Measurements from ENCODE around the gene NOTCH1.
A peak's percentile ranks its signal among the peaks of the same experiment; 100 is the strongest.

The NOTCH1 gene

GRCh38 chr9:136527721-136528710, 17.8 kb downstream of the NOTCH1 start:
- Histone ChIP-seq H3K27me3 (replicated peaks in 2 of 5; ENCODE audit: control insufficient read depth in 4 of 5, insufficient read depth in 5 of 5, low read length in 4 of 5) (no peaks in the 10 kb centered on the region), H3K36me3 (ENCODE audit: control insufficient read depth in 4 of 4, insufficient read depth in 4 of 4, low read length in 3 of 4) (peaks cover 0 to 46% (median 18%) of the 10 kb centered on the region in 4 experiments), H3K4me3 (ENCODE audit: control insufficient read depth in 1 of 7, extremely low read depth in 1 of 7, insufficient read depth in 4 of 7, low read depth in 2 of 7, low read length in 6 of 7) (peak overlapping the region in 1 of 7 experiments; percentile 64), H3K9me3 (ENCODE audit: control extremely low read depth in 1 of 5, control insufficient read depth in 4 of 5, insufficient read depth in 2 of 5, low read depth in 1 of 5, low read length in 4 of 5) (no peaks in the 10 kb centered on the region), H3K27ac (ENCODE audit: insufficient read depth in 1 of 2, low read depth in 1 of 2, low read length in 2 of 2, poor library complexity in 1 of 2, severe bottlenecking in 2 of 2) (peak overlapping the region in 1 of 2 experiments; percentile 60), H3K4me1 (ENCODE audit: control extremely low read depth in 1 of 4, control insufficient read depth in 4 of 4, insufficient read depth in 4 of 4, low read length in 3 of 4) (peaks cover 2 to 70% (median 57%) of the 10 kb centered on the region in 4 experiments)
- CTCF ChIA-PET = interaction anchor here (0.8 to 9.1 kb wide), 8 partner anchors 7 to 116 kb away, joined by 3 to 93 read pairs (median 10); no protein-coding TSS in a partner anchor
- DNase-seq = peak in 2 of 3 donors; percentile 51 to 65
- POLR2A ChIA-PET = interaction anchor here (2.7 to 6.1 kb wide), 2 partner anchors 12 to 100 kb away, joined by 12 to 58 read pairs; no protein-coding TSS in a partner anchor
- 87% methylated on average over 16 of the region's 34 CpGs for WGBS (ENCODE audit: insufficient coverage)

GRCh38 chr9:136527131-136527530, 18.7 kb downstream of the NOTCH1 start:
- Histone ChIP-seq H3K9me3 (ENCODE audit: control extremely low read depth in 1 of 5, control insufficient read depth in 4 of 5, insufficient read depth in 2 of 5, low read depth in 1 of 5, low read length in 4 of 5) (no peaks in the 10 kb centered on the region), H3K4me3 (ENCODE audit: control insufficient read depth in 1 of 7, extremely low read depth in 1 of 7, insufficient read depth in 4 of 7, low read depth in 2 of 7, low read length in 6 of 7) (no peak overlapping the region), H3K4me1 (ENCODE audit: control extremely low read depth in 1 of 4, control insufficient read depth in 4 of 4, insufficient read depth in 4 of 4, low read length in 3 of 4) (peaks cover 2 to 70% (median 49%) of the 10 kb centered on the region in 4 experiments), H3K27me3 (replicated peaks in 2 of 5; ENCODE audit: control insufficient read depth in 4 of 5, insufficient read depth in 5 of 5, low read length in 4 of 5) (no peaks in the 10 kb centered on the region), H3K27ac (ENCODE audit: insufficient read depth in 1 of 2, low read depth in 1 of 2, low read length in 2 of 2, poor library complexity in 1 of 2, severe bottlenecking in 2 of 2) (no peak overlapping the region), H3K36me3 (ENCODE audit: control insufficient read depth in 4 of 4, insufficient read depth in 4 of 4, low read length in 3 of 4) (peaks cover 0 to 55% (median 24%) of the 10 kb centered on the region in 4 experiments)
- ChIA-PET CTCF (interaction anchor here (1.2 to 9.1 kb wide), 3 partner anchors 40 to 105 kb away, joined by 3 to 93 read pairs (median 56); no protein-coding TSS in a partner anchor), POLR2A (interaction anchor here (6.1 kb wide), 1 partner anchor 13 kb away, joined by 58 read pairs; no protein-coding TSS in a partner anchor)
- 94% methylated on average over 18 of the region's 20 CpGs for WGBS (ENCODE audit: insufficient coverage)
- no peak for DNase-seq

GRCh38 chr9:136526625-136527066, 19.2 kb downstream of the NOTCH1 start:
- Histone ChIP-seq H3K36me3 (ENCODE audit: control insufficient read depth in 4 of 4, insufficient read depth in 4 of 4, low read length in 3 of 4) (peaks cover 0 to 57% (median 25%) of the 10 kb centered on the region in 4 experiments), H3K4me3 (ENCODE audit: control insufficient read depth in 1 of 7, extremely low read depth in 1 of 7, insufficient read depth in 4 of 7, low read depth in 2 of 7, low read length in 6 of 7) (no peak overlapping the region), H3K9me3 (ENCODE audit: control extremely low read depth in 1 of 5, control insufficient read depth in 4 of 5, insufficient read depth in 2 of 5, low read depth in 1 of 5, low read length in 4 of 5) (no peaks in the 10 kb centered on the region), H3K27me3 (replicated peaks in 2 of 5; ENCODE audit: control insufficient read depth in 4 of 5, insufficient read depth in 5 of 5, low read length in 4 of 5) (no peaks in the 10 kb centered on the region), H3K27ac (ENCODE audit: insufficient read depth in 1 of 2, low read depth in 1 of 2, low read length in 2 of 2, poor library complexity in 1 of 2, severe bottlenecking in 2 of 2) (no peak overlapping the region), H3K4me1 (ENCODE audit: control extremely low read depth in 1 of 4, control insufficient read depth in 4 of 4, insufficient read depth in 4 of 4, low read length in 3 of 4) (peaks cover 2 to 68% (median 45%) of the 10 kb centered on the region in 4 experiments)
- POLR2A ChIA-PET = interaction anchor here (6.1 kb wide), 1 partner anchor 13 kb away, joined by 58 read pairs; no protein-coding TSS in a partner anchor
- CTCF ChIA-PET = interaction anchor here (1.2 to 9.1 kb wide), 2 partner anchors 40 to 105 kb away, joined by 3 to 93 read pairs; no protein-coding TSS in a partner anchor
- 94% methylated on average over 24 of the region's 30 CpGs for WGBS (ENCODE audit: insufficient coverage)
- no peak for DNase-seq

- WGBS (ENCODE audit: insufficient coverage) = 93% methylated on average over 27 of the region's 30 CpGs
- no peak for DNase-seq
- peaks cover 0 to 68% (median 39%) of the 10 kb centered on the region in 4 experiments for H3K4me1 ChIP-seq (ENCODE audit: control extremely low read depth in 1 of 4, control insufficient read depth in 4 of 4, insufficient read depth in 4 of 4, low read length in 3 of 4)
- ChIA-PET CTCF (interaction anchor here (9.1 kb wide), 1 partner anchor 39 kb away, joined by 93 read pairs; no protein-coding TSS in a partner anchor), POLR2A (interaction anchor here (0.7 to 6.1 kb wide), 2 partner anchors 14 to 43 kb away, joined by 3 to 58 read pairs; no protein-coding TSS in a partner anchor)
- H3K4me3 ChIP-seq (ENCODE audit: control insufficient read depth in 1 of 7, extremely low read depth in 1 of 7, insufficient read depth in 4 of 7, low read depth in 2 of 7, low read length in 6 of 7) = no peak overlapping the region
- no peaks in the 10 kb centered on the region for H3K27me3 ChIP-seq (replicated peaks in 2 of 5; ENCODE audit: control insufficient read depth in 4 of 5, insufficient read depth in 5 of 5, low read length in 4 of 5)
- peaks cover 0 to 57% (median 29%) of the 10 kb centered on the region in 4 experiments for H3K36me3 ChIP-seq (ENCODE audit: control insufficient read depth in 4 of 4, insufficient read depth in 4 of 4, low read length in 3 of 4)
- no peak overlapping the region for H3K27ac ChIP-seq (ENCODE audit: insufficient read depth in 1 of 2, low read depth in 1 of 2, low read length in 2 of 2, poor library complexity in 1 of 2, severe bottlenecking in 2 of 2)
- H3K9me3 ChIP-seq (ENCODE audit: control extremely low read depth in 1 of 5, control insufficient read depth in 4 of 5, insufficient read depth in 2 of 5, low read depth in 1 of 5, low read length in 4 of 5) = no peaks in the 10 kb centered on the region
Observed at GRCh38 chr9:136525841-136526499, 19.9 kb downstream of the NOTCH1 start.

GRCh38 chr9:136525207-136525606, 20.6 kb downstream of the NOTCH1 start:
- no peak overlapping the region for H3K4me3 ChIP-seq (ENCODE audit: control insufficient read depth in 1 of 7, extremely low read depth in 1 of 7, insufficient read depth in 4 of 7, low read depth in 2 of 7, low read length in 6 of 7)
- CTCF ChIA-PET = no interaction called here
- 97% methylated on average over 17 of the region's 21 CpGs for WGBS (ENCODE audit: insufficient coverage)

GRCh38 chr9:136522314-136523237, 23.3 kb downstream of the NOTCH1 start:
- H3K4me1 ChIP-seq (ENCODE audit: control extremely low read depth in 1 of 4, control insufficient read depth in 4 of 4, insufficient read depth in 4 of 4, low read length in 3 of 4) = peaks cover 0 to 37% (median 8%) of the 10 kb centered on the region in 4 experiments
- H3K36me3 ChIP-seq (ENCODE audit: control insufficient read depth in 4 of 4, insufficient read depth in 4 of 4, low read length in 3 of 4) = peaks cover 5 to 90% (median 54%) of the 10 kb centered on the region in 4 experiments
- no peak overlapping the region for H3K4me3 ChIP-seq (ENCODE audit: control insufficient read depth in 1 of 7, extremely low read depth in 1 of 7, insufficient read depth in 4 of 7, low read depth in 2 of 7, low read length in 6 of 7)
- no peak overlapping the region for H3K27ac ChIP-seq (ENCODE audit: insufficient read depth in 1 of 2, low read depth in 1 of 2, low read length in 2 of 2, poor library complexity in 1 of 2, severe bottlenecking in 2 of 2)
- no peak for DNase-seq
- 95% methylated on average over 59 of the region's 59 CpGs for WGBS (ENCODE audit: insufficient coverage)
- H3K9me3 ChIP-seq (ENCODE audit: control extremely low read depth in 1 of 5, control insufficient read depth in 4 of 5, insufficient read depth in 2 of 5, low read depth in 1 of 5, low read length in 4 of 5) = no peaks in the 10 kb centered on the region
- H3K27me3 ChIP-seq (replicated peaks in 2 of 5; ENCODE audit: control insufficient read depth in 4 of 5, insufficient read depth in 5 of 5, low read length in 4 of 5) = no peaks in the 10 kb centered on the region
- ChIA-PET POLR2A (interaction anchor here (2.1 kb wide), 1 partner anchor 11 kb away, joined by 7 read pairs; no protein-coding TSS in a partner anchor), CTCF (interaction anchor here (1.6 to 1.9 kb wide), 3 partner anchors 102 to 122 kb away, joined by 3 to 15 read pairs (median 3); no protein-coding TSS in a partner anchor)

More at GRCh38 chr9:136525207-136525606, 20.6 kb downstream of the NOTCH1 start:
- Histone ChIP-seq H3K27me3 (replicated peaks in 2 of 5; ENCODE audit: control insufficient read depth in 4 of 5, insufficient read depth in 5 of 5, low read length in 4 of 5) (no peaks in the 10 kb centered on the region), H3K9me3 (ENCODE audit: control extremely low read depth in 1 of 5, control insufficient read depth in 4 of 5, insufficient read depth in 2 of 5, low read depth in 1 of 5, low read length in 4 of 5) (no peaks in the 10 kb centered on the region), H3K4me1 (ENCODE audit: control extremely low read depth in 1 of 4, control insufficient read depth in 4 of 4, insufficient read depth in 4 of 4, low read length in 3 of 4) (peaks cover 0 to 62% (median 31%) of the 10 kb centered on the region in 4 experiments), H3K36me3 (ENCODE audit: control insufficient read depth in 4 of 4, insufficient read depth in 4 of 4, low read length in 3 of 4) (peaks cover 0 to 64% (median 33%) of the 10 kb centered on the region in 4 experiments), H3K27ac (ENCODE audit: insufficient read depth in 1 of 2, low read depth in 1 of 2, low read length in 2 of 2, poor library complexity in 1 of 2, severe bottlenecking in 2 of 2) (no peak overlapping the region)
- DNase-seq = no peak
- POLR2A ChIA-PET = interaction anchor here (0.7 kb wide), 1 partner anchor 42 kb away, joined by 3 read pairs; no protein-coding TSS in a partner anchor

Measured in common myeloid progenitor, CD34-positive (primary cell).